HAP-1 (cell line): ENCODE data around the gene JMJD4.

Experiments
- DNase-seq, 2 experiments: peaks; one replicate each; pipeline ENCODE4 v3.0.0-alpha.2; 2016 to 2020; ENCODE audit warnings: low spot score in 2 of 2
- H3K27me3 ChIP-seq: fragments of 250-450 bp; sonication (Bioruptor Pico); 2 replicates; pipeline ENCODE4 v1.5.1; 2020; ENCODE audit warnings: low read depth, mild to moderate bottlenecking, moderate library complexity
- H3K36me3 ChIP-seq: fragments of 250-450 bp; sonication (Bioruptor Pico); replicated peaks from 2 replicates; pipeline ENCODE4 v1.5.1; 2020; ENCODE audit warnings: mild to moderate bottlenecking
- H3K4me1 ChIP-seq: fragments of 250-450 bp; sonication (Bioruptor Pico); 2 replicates; pipeline ENCODE4 v1.5.1; 2020; ENCODE audit warnings: mild to moderate bottlenecking
- H3K4me3 ChIP-seq: fragments of 250-450 bp; sonication (Bioruptor Pico); 2 replicates; pipeline ENCODE4 v1.5.1; 2020; ENCODE audit warnings: mild to moderate bottlenecking, moderate library complexity
- H3K9me3 ChIP-seq: fragments of 250-450 bp; sonication (Bioruptor Pico); 2 replicates; pipeline ENCODE4 v1.5.1; 2020; ENCODE audit warnings: mild to moderate bottlenecking, moderate library complexity
- in situ Hi-C: fragments of 300-500 bp; cut with MboI; formaldehyde crosslinking; loops from 3 replicates; pipeline ENCODE4 v1.14.3; 2020; ENCODE audit warnings: low sequenced_read_pairs, inconsistent platforms, mixed read lengths

The JMJD4 gene

DNA sequence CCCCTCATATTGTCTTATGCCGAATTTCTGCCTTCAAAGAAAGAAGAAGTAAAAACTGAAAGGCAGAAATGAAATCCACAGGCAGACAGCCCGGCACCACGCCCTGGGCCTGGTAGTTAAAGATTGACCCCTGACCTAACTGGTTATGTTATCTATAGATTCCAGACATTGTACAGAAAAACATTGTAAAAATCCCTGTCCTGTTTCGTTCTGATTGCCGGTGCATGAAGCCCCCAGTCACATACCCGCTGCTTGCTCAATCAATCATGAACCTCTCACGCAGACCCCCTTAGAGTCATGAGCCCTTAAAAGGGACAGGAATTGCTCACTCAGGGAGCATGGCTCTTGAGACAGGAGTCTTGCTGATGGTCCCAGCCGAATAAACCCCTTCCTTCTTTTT is 49.3 kb downstream of the JMJD4 start:
- DNase-seq, result no peak
- H3K9me3 ChIP-seq, result no peaks in the 10 kb centered on the region
- H3K4me3 ChIP-seq, result no peak overlapping the region
- no peaks in the 10 kb centered on the region for H3K27me3 ChIP-seq
- in situ Hi-C loops, result no loop called here
- no peaks in the 10 kb centered on the region for H3K36me3 ChIP-seq
- H3K4me1 ChIP-seq, result no peaks in the 10 kb centered on the region
